SK-N-MC (cell line): ENCODE results near the gene RMI1.

Experiments used
- EZH2 ChIP-seq: fragments of 200-600 bp; sonication (generic); IDR thresholded peaks from one replicate; pipeline ENCODE4 v1.6.1; 2017; ENCODE audit warnings: antibody characterized with exemption
- FOXP2 ChIP-seq: optimal IDR thresholded peaks from 2 replicates; pipeline ENCODE3; 2011; ENCODE audit warnings: mild to moderate bottlenecking, moderate library complexity; ENCODE audit not compliant: insufficient read depth; ENCODE audit errors: extremely low read length, control extremely low read depth
- POLR2AphosphoS5 ChIP-seq: IDR thresholded peaks from 2 replicates; pipeline ENCODE4 v1.6.1; 2012; ENCODE audit warnings: mild to moderate bottlenecking, low read depth, low read length, borderline replicate concordance

GRCh38 chr9:83936523-83936922 is 44.1 kb upstream of the RMI1 start:
- TF ChIP-seq EZH2 = no peak
- TF ChIP-seq POLR2AphosphoS5 = no peak
- no peak for TF ChIP-seq FOXP2
